Dermis lymphatic vessel endothelial cell (primary cell): ENCODE data around the gene ORAI3. TPM values are rescaled to one million over a fixed set of nuclear protein-coding genes. Genes with fewer than 3 reads are reported as not detected.

ENCODE experiments used
- total RNA-seq: library from RNA; depleted of rRNA; stranded (reverse); fragments of >200 nt; gene quantifications from 2 replicates; pipeline ENCODE4 v1.2.1, GENCODE V29; 2014

ORAI3 gene
- 30.0 and 32.7 TPM in 2 replicates for total RNA-seq

DNA sequence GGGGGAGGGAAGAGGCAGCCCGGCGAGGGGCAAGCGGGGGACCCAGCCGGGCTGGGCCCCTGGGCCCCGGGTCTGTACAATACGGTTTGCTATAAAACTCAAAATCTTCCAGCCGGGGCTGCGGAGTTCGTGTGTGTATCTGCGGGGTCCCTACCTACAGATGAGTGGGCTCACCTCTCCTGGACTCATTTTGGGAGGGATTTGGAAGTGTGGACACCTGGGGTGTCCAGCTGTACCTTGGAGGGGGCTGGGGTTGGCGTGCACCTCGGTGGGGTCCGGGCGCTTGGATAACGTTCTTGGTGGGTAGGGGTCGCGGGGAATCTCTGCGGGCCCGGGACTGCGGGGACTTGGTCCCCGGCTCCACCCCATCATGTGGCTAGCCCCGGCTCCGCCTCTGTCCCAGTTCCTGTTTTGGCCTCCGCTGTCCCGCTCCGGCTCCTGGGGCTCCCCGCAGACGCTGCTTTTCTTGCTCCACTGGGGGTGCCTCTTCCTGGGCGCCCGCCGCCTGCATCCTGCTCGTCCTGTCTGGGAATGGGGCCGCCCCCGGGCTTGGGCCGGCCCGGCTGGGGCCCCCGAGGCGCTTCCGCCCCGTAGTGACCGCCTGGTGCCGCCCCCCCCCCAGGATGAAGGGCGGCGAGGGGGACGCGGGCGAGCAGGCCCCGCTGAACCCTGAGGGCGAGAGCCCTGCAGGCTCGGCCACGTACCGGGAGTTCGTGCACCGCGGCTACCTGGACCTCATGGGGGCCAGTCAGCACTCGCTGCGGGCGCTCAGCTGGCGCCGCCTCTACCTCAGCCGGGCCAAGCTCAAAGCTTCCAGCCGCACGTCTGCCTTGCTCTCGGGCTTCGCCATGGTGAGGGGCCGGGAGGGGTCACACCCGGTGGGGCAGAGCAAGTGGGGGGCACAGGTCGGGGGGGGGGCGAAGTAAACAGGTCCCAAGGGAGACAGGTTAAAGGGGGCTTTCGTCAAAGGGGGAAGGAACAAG, at the start of gene ORAI3:
TSS of gene ORAI3 (plus strand) at position 402 of the 983 bp plus-strand sequence. CDS start at position 624, 222 bp downstream.

DNA sequence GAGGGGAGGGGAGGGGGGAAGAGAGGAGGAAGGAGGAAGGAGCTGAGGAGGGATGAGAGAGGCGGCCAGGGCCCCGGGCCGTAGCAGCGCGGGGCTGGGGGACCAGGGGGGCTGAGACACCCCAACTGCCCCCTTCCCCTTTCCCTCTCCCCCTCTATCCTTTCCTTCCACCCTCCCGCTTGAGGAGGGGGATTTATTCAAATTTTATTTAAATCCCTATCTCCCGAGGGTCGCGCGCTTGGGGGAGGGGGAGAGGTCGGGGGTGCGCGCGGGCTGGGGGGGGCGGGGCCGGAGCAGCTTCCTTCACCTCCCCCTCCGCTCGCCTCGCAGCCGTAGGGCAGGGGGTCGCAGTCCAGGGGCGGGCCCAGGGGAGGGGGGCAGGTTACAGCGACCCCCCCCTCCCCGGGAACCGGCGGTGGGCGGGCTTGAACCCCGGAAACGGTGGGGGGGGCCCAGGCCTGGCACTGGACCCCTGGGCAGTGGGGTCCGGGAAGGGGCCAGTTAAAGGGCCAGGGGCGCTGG, 25.3 kb upstream of the ORAI3 start, which contains the start of gene FBXL19:
TSS of gene FBXL19 (plus strand) at position 19 of the 522 bp plus-strand sequence. CDS start 2,183 bp downstream, outside the sequence.

DNA sequence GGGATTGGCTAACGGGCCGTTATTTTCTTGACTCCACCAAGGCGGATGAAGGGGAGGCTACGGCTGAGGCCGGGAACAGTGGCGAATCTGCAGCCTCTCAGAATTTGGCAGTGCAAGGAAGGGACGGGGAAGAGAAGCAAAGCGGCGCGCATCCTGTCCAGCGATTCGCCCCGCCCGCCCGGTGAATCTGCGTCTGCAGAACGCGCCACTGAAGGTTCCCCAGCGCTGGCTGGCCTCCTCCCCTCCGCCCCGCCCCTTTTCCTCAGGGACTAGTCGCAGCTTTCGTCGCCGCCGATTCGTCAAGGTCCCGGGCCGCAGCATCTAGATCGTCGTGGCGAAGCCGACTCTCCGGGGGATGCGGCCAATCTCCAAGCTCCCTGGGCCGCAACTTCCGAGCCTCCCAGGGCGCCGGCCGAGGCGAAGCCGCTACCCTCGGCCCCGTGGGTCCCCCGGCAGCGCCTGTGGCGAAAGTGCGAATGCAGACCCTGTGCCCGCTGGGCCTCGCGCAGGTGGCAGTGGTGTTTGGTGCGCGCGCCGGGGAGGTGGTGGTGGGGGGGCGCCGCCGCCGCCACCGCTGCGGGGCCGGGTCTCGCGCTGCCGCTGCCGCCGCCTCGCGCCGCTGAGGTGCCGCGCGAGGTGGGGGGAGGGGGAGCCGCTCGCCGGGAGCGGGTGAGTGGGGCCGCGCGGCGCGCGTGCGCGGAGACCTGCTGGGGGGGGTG, 8.7 kb downstream of the ORAI3 start, which contains the start of gene SETD1A:
TSS of gene SETD1A (plus strand) at position 299 of the 719 bp plus-strand sequence. CDS start 978 bp downstream, outside the sequence.

DNA sequence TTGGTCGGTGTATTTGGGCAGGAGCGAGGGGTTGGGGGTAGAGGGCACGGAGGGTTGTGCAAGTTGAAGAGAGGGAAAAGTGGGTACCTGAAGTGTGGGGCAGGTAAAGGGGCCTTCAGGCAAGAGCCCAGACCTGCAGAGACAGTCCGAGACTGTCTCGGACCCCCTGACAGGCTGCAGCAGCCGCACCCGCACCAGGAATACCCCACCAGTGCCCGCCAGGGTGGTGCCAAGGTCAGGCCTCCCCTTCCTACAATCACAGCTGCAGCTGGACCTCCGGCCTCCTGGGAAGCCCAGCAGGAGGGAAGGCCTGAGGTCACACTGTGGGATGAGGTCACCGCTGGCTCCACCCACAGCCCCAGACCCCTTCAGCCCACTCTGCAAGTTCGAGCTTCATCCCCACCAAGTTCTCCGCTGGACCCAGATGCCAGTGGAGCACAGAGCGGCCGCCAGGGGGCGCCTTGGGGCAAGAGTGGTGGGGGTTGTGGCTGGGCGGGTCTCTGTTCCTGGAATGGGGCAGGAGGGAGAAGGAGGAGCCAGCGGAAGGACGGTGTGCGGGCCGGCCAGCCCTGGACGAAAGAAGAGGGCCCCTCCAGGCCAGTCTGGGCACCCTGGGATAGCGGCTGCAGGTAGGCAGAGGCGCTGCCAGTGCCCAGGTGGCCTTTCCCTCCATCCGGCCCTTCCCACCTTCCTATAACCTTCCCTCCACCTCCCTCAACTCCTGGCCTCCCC, 36.0 kb downstream of the ORAI3 start, which contains the start of gene HSD3B7:
TSS of gene HSD3B7 (plus strand) at position 539 of the 732 bp plus-strand sequence. CDS start 452 bp downstream, outside the sequence.

Other genes with a start within 250 kb of the ORAI3 start
- gene SRCAP, start 249.9 kb upstream of the ORAI3 start, total RNA-seq, result 27.6 TPM in 2 replicates
- 12.3 and 17.4 TPM in 2 replicates for gene PHKG2, start 200.6 kb upstream of the ORAI3 start, total RNA-seq
- 0.54 and 1.1 TPM in 2 replicates for gene CFAP119, start 187.0 kb upstream of the ORAI3 start, total RNA-seq
- gene RNF40, start 186.7 kb upstream of the ORAI3 start, total RNA-seq, result 34.4 and 52.9 TPM in 2 replicates
- 5.2 and 6.4 TPM in 2 replicates for gene ZNF629, start 161.9 kb upstream of the ORAI3 start, total RNA-seq
- 56.3 and 76.8 TPM in 2 replicates for gene BCL7C, start 55.0 kb upstream of the ORAI3 start, total RNA-seq
- gene CTF1, start 52.5 kb upstream of the ORAI3 start, total RNA-seq, result 0.09 and 0.33 TPM in 2 replicates
- 10.7 and 16.6 TPM in 2 replicates for gene FBXL19, start 25.5 kb upstream of the ORAI3 start, total RNA-seq
- 1.9 and 2.1 TPM in 2 replicates for gene SETD1A, start 8.7 kb downstream of the ORAI3 start, total RNA-seq
- 20.3 and 28.2 TPM in 2 replicates for gene HSD3B7, start 36.1 kb downstream of the ORAI3 start, total RNA-seq
- gene STX1B, start 61.6 kb downstream of the ORAI3 start, total RNA-seq, result 0.34 and 0.76 TPM in 2 replicates
- gene STX4, start 84.5 kb downstream of the ORAI3 start, total RNA-seq, result 19.9 and 22.8 TPM in 2 replicates
- 4.9 and 5.2 TPM in 2 replicates for gene ZNF668, start 125.2 kb downstream of the ORAI3 start, total RNA-seq
- 11.3 and 11.7 TPM in 2 replicates for gene ZNF646, start 125.4 kb downstream of the ORAI3 start, total RNA-seq
- 0.33 and 0.43 TPM in 2 replicates for gene PRSS53, start 139.9 kb downstream of the ORAI3 start, total RNA-seq
- gene VKORC1, start 145.7 kb downstream of the ORAI3 start, total RNA-seq, result 55.5 and 61.9 TPM in 2 replicates
- 9.2 and 9.5 TPM in 2 replicates for gene BCKDK, start 159.3 kb downstream of the ORAI3 start, total RNA-seq
- gene KAT8, start 168.6 kb downstream of the ORAI3 start, total RNA-seq, result 42.3 and 42.9 TPM in 2 replicates
- gene PRSS8, start 186.7 kb downstream of the ORAI3 start, total RNA-seq, result not detected in 2 replicates
- gene PRSS36, start 201.0 kb downstream of the ORAI3 start, total RNA-seq, result 0.26 and 0.87 TPM in 2 replicates
- 32.1 and 33.1 TPM in 2 replicates for gene FUS, start 231.1 kb downstream of the ORAI3 start, total RNA-seq